Activated T-helper 1 cell treated with anti-CD3 and anti-CD28 coated beads, Interleukin-12 subunit alpha, Interleukin-12 subunit beta, Interleukin-2, Interleukin-4 antibody, amounts not matched to agents 30 ng/mL and 10 ng/mL and 1 ng/mL, durations not matched to agents 14 hours and 24 hours and 36 hours (primary cell): Measurements from ENCODE around the gene IMMP2L. TPM values are rescaled to one million over a fixed set of nuclear protein-coding genes. Genes with fewer than 3 reads are reported as not detected.
A peak's percentile ranks its signal among the peaks of the same experiment; 100 is the strongest.

Experiments
- DNase-seq: peaks from one replicate; pipeline ENCODE4 v3.0.0; 2021; ENCODE audit warnings: low spot score
- H3K27ac Mint-ChIP-seq: one replicate; pipeline ENCODE4 v1.8.0; 2021; ENCODE audit warnings: mild to moderate bottlenecking, mixed read lengths
- H3K27me3 Mint-ChIP-seq: one replicate; pipeline ENCODE4 v1.8.0; 2022; ENCODE audit warnings: mild to moderate bottlenecking, moderate library complexity, mixed read lengths; ENCODE audit not compliant: insufficient read depth
- H3K36me3 Mint-ChIP-seq: one replicate; pipeline ENCODE4 v1.8.0; 2021; ENCODE audit warnings: low read depth, mixed read lengths
- H3K4me1 Mint-ChIP-seq: one replicate; pipeline ENCODE4 v1.8.0; 2021; ENCODE audit warnings: low read depth, mixed read lengths
- H3K4me3 Mint-ChIP-seq: one replicate; pipeline ENCODE4 v1.8.0; 2021; ENCODE audit warnings: mild to moderate bottlenecking, moderate library complexity, mixed read lengths
- H3K9me3 Mint-ChIP-seq: one replicate; pipeline ENCODE4 v1.8.0; 2021; ENCODE audit warnings: mixed read lengths
- intact Hi-C: fragments of 100-400 bp; cut with micrococcal nuclease; formaldehyde crosslinking; loops from one replicate; pipeline ENCODE4 v1.15.1; 2024
- total RNA-seq: library from RNA; stranded (reverse); gene quantifications from 2 replicates; pipeline ENCODE4 v1.2.3, GENCODE V29; 2022

The IMMP2L gene
- total RNA-seq, 1 donor from 2014 or later = 11.3 TPM

GRCh38 chr7:111235709-111236108, 326.6 kb downstream of the IMMP2L start:
- H3K9me3 Mint-ChIP-seq = peaks cover 3% of the 10 kb centered on the region
- no peak for DNase-seq
- H3K27me3 Mint-ChIP-seq = no peaks in the 10 kb centered on the region
- no peaks in the 10 kb centered on the region for H3K36me3 Mint-ChIP-seq
- peaks cover 14% of the 10 kb centered on the region for H3K4me1 Mint-ChIP-seq
- intact Hi-C loops = loop anchor here (10.0 kb wide), 1 partner anchor 221 kb away; no protein-coding TSS in a partner anchor
- H3K27ac Mint-ChIP-seq = no peak overlapping the region
- H3K4me3 Mint-ChIP-seq = no peak overlapping the region

GRCh38 chr7:111232249-111233084, 329.8 kb downstream of the IMMP2L start:
- Mint-ChIP-seq H3K36me3 (no peaks in the 10 kb centered on the region), H3K9me3 (peaks cover 3% of the 10 kb centered on the region), H3K27ac (peak overlapping the region; percentile 5), H3K4me1 (peaks cover 9% of the 10 kb centered on the region), H3K27me3 (no peaks in the 10 kb centered on the region), H3K4me3 (no peak overlapping the region)
- intact Hi-C loops = loop anchor here (1.0 to 10.0 kb wide), 3 partner anchors 94 to 218 kb away; partner anchors contain the start of gene LRRN3
- DNase-seq = no peak

- intact Hi-C loops = loop anchor here (5.0 to 10.0 kb wide), 2 partner anchors 138 to 215 kb away; partner anchors contain the start of gene LRRN3
- H3K4me1 Mint-ChIP-seq = peaks cover 9% of the 10 kb centered on the region
- H3K27ac Mint-ChIP-seq = no peak overlapping the region
- H3K4me3 Mint-ChIP-seq = no peak overlapping the region
- H3K36me3 Mint-ChIP-seq = no peaks in the 10 kb centered on the region
- H3K27me3 Mint-ChIP-seq = no peaks in the 10 kb centered on the region
- DNase-seq = no peak
- no peaks in the 10 kb centered on the region for H3K9me3 Mint-ChIP-seq
Observed at GRCh38 chr7:111229916-111230315, 332.4 kb downstream of the IMMP2L start.

- no peak for DNase-seq
- H3K9me3 Mint-ChIP-seq = no peaks in the 10 kb centered on the region
- no peak overlapping the region for H3K4me3 Mint-ChIP-seq
- H3K27ac Mint-ChIP-seq = no peak overlapping the region
- intact Hi-C loops = no loop called here
- H3K36me3 Mint-ChIP-seq = no peaks in the 10 kb centered on the region
- no peaks in the 10 kb centered on the region for H3K27me3 Mint-ChIP-seq
- H3K4me1 Mint-ChIP-seq = peaks cover 9% of the 10 kb centered on the region
Observed at GRCh38 chr7:111229181-111229740, 333.0 kb downstream of the IMMP2L start.

- Mint-ChIP-seq H3K27me3 (no peaks in the 10 kb centered on the region), H3K36me3 (no peaks in the 10 kb centered on the region), H3K27ac (no peak overlapping the region), H3K4me3 (no peak overlapping the region), H3K9me3 (no peaks in the 10 kb centered on the region), H3K4me1 (peaks cover 9% of the 10 kb centered on the region)
- no peak for DNase-seq
- intact Hi-C loops = no loop called here
Observed at GRCh38 chr7:111228437-111228836, 333.9 kb downstream of the IMMP2L start.

- intact Hi-C loops = no loop called here
- DNase-seq = no peak
- Mint-ChIP-seq H3K36me3 (no peaks in the 10 kb centered on the region), H3K9me3 (no peaks in the 10 kb centered on the region), H3K27me3 (no peaks in the 10 kb centered on the region), H3K4me1 (no peaks in the 10 kb centered on the region), H3K27ac (no peak overlapping the region), H3K4me3 (no peak overlapping the region)
Observed at GRCh38 chr7:111226800-111227199, 335.5 kb downstream of the IMMP2L start.

- H3K27me3 Mint-ChIP-seq = no peaks in the 10 kb centered on the region
- DNase-seq = no peak
- H3K9me3 Mint-ChIP-seq = no peaks in the 10 kb centered on the region
- H3K27ac Mint-ChIP-seq = no peak overlapping the region
- no peaks in the 10 kb centered on the region for H3K36me3 Mint-ChIP-seq
- intact Hi-C loops = no loop called here
- H3K4me1 Mint-ChIP-seq = no peaks in the 10 kb centered on the region
- no peak overlapping the region for H3K4me3 Mint-ChIP-seq
Observed at GRCh38 chr7:111224354-111225231, 337.7 kb downstream of the IMMP2L start.

- Mint-ChIP-seq H3K9me3 (no peaks in the 10 kb centered on the region), H3K27ac (no peak overlapping the region), H3K27me3 (no peaks in the 10 kb centered on the region), H3K36me3 (no peaks in the 10 kb centered on the region), H3K4me3 (no peak overlapping the region), H3K4me1 (no peaks in the 10 kb centered on the region)
- intact Hi-C loops = no loop called here
- DNase-seq = no peak
Observed at GRCh38 chr7:111223802-111224253, 338.5 kb downstream of the IMMP2L start.

GRCh38 chr7:111215550-111215949, 346.7 kb downstream of the IMMP2L start:
- intact Hi-C loops = no loop called here

GRCh38 chr7:111212857-111213523, 349.3 kb downstream of the IMMP2L start:
- Mint-ChIP-seq H3K9me3 (no peaks in the 10 kb centered on the region), H3K4me1 (peaks cover 5% of the 10 kb centered on the region), H3K27ac (no peak overlapping the region), H3K4me3 (no peak overlapping the region), H3K27me3 (no peaks in the 10 kb centered on the region), H3K36me3 (no peaks in the 10 kb centered on the region)
- intact Hi-C loops = no loop called here
- DNase-seq = no peak

More at GRCh38 chr7:111215550-111215949, 346.7 kb downstream of the IMMP2L start:
- Mint-ChIP-seq H3K27ac (no peak overlapping the region), H3K4me3 (no peak overlapping the region), H3K4me1 (peaks cover 5% of the 10 kb centered on the region), H3K36me3 (no peaks in the 10 kb centered on the region), H3K27me3 (no peaks in the 10 kb centered on the region), H3K9me3 (no peaks in the 10 kb centered on the region)
- no peak for DNase-seq

- Mint-ChIP-seq H3K27me3 (no peaks in the 10 kb centered on the region), H3K4me1 (peaks cover 5% of the 10 kb centered on the region), H3K9me3 (no peaks in the 10 kb centered on the region), H3K4me3 (no peak overlapping the region), H3K36me3 (no peaks in the 10 kb centered on the region), H3K27ac (no peak overlapping the region)
- DNase-seq = no peak
- intact Hi-C loops = no loop called here
Observed at GRCh38 chr7:111210996-111211395, 351.3 kb downstream of the IMMP2L start.

GRCh38 chr7:111210043-111210442, 352.2 kb downstream of the IMMP2L start:
- intact Hi-C loops = no loop called here
- H3K4me3 Mint-ChIP-seq = no peak overlapping the region
- no peak overlapping the region for H3K27ac Mint-ChIP-seq
- no peaks in the 10 kb centered on the region for H3K9me3 Mint-ChIP-seq
- H3K36me3 Mint-ChIP-seq = no peaks in the 10 kb centered on the region
- DNase-seq = no peak
- H3K4me1 Mint-ChIP-seq = no peaks in the 10 kb centered on the region
- H3K27me3 Mint-ChIP-seq = no peaks in the 10 kb centered on the region
